IMR-90 (cell line): ENCODE measurements around the gene DSC3.

Experiments used
- CEBPB ChIP-seq: IDR thresholded peaks from 2 replicates; pipeline ENCODE4 v1.6.1; 2012; ENCODE audit warnings: low read depth, low read length, improper control_type of control experiment
- MXI1 ChIP-seq: IDR thresholded peaks from 2 replicates; pipeline ENCODE4 v1.6.1; 2012; ENCODE audit warnings: low read depth, mild to moderate bottlenecking, low read length, moderate library complexity, borderline replicate concordance
- POLR2A ChIP-seq: IDR thresholded peaks from 2 replicates; pipeline ENCODE4 v1.6.1; 2012; ENCODE audit warnings: mild to moderate bottlenecking, low read depth, low read length
- RAD21 ChIP-seq: IDR thresholded peaks from 2 replicates; pipeline ENCODE4 v1.6.1; 2012; ENCODE audit warnings: low read length, improper control_type of control experiment
- RFX5 ChIP-seq: IDR thresholded peaks from 2 replicates; pipeline ENCODE4 v1.8.0; 2012; ENCODE audit warnings: low read depth, mild to moderate bottlenecking, low read length, moderate library complexity
- TF ChIP-seq, protein P1 (sequence below): conservative IDR thresholded peaks from 2 replicates; pipeline ENCODE4 v1.5.1; 2012; ENCODE audit warnings: mild to moderate bottlenecking, low read depth, low read length, improper control_type of control experiment

DNA sequence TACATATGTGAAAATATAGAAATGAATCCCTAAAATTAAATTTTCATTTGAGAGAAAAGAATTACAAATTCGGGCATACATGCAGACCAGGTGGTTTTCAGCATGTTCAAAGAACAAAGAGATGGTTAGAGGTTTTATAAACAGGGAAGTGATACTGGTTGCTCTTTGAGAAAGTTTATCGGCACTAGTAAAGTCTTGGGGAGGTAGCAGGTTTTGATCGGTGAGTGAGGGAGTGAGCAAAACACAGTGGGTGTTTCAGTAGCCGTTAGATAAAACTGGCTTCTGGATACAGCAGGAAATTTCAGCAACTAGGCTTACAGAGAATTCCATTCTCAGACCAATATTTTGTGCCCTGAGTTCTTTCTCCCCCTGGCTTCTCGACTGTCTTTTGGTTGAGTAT is 51.1 kb downstream of the DSC3 start:
- TF ChIP-seq, protein P1, sequence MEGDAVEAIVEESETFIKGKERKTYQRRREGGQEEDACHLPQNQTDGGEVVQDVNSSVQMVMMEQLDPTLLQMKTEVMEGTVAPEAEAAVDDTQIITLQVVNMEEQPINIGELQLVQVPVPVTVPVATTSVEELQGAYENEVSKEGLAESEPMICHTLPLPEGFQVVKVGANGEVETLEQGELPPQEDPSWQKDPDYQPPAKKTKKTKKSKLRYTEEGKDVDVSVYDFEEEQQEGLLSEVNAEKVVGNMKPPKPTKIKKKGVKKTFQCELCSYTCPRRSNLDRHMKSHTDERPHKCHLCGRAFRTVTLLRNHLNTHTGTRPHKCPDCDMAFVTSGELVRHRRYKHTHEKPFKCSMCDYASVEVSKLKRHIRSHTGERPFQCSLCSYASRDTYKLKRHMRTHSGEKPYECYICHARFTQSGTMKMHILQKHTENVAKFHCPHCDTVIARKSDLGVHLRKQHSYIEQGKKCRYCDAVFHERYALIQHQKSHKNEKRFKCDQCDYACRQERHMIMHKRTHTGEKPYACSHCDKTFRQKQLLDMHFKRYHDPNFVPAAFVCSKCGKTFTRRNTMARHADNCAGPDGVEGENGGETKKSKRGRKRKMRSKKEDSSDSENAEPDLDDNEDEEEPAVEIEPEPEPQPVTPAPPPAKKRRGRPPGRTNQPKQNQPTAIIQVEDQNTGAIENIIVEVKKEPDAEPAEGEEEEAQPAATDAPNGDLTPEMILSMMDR: no peak
- TF ChIP-seq POLR2A: no peak
- TF ChIP-seq RFX5: no peak
- no peak for TF ChIP-seq CEBPB
- no peak for TF ChIP-seq MXI1
- no peak for TF ChIP-seq RAD21
